GM18519 (cell line): Measurements from ENCODE around the gene PPIH.
"Not testable (repeated sequence)": the region's sequence is repeated elsewhere in the genome, so short reads cannot be mapped to it uniquely, and the experiment has no call there.

Source experiments
- ATAC-seq: cut with Tn5 transposase; IDR thresholded peaks from one replicate; pipeline ENCODE4 v1.9.1; 2021; ENCODE audit warnings: mild to moderate bottlenecking, moderate library complexity; ENCODE audit not compliant: unreplicated experiment, low FRiP score

Gene PPIH

GRCh38 chr1:42657981-42658876, at the start of gene PPIH:
PPIH (plus strand) TSS chr1:42658423; CDS start chr1:42658447, 24 bp downstream.
- peak; percentile 86 for ATAC-seq

DNA sequence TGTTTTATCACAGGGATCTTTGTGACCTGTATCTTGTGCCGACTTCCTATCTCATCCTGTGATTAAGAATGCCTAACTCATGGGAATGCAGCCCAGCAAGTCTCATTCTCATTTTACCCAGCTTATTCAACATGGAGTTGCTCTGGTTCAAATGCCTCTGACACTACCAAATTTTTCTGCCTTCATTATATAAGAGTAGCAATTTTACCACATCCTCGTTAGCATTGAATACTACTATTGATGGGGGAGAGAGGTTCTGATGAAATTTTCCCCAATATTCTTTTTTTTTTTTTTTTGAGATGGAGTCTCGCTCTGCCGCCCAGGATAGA, 44.5 kb upstream of the PPIH start:
- no peak for ATAC-seq

DNA sequence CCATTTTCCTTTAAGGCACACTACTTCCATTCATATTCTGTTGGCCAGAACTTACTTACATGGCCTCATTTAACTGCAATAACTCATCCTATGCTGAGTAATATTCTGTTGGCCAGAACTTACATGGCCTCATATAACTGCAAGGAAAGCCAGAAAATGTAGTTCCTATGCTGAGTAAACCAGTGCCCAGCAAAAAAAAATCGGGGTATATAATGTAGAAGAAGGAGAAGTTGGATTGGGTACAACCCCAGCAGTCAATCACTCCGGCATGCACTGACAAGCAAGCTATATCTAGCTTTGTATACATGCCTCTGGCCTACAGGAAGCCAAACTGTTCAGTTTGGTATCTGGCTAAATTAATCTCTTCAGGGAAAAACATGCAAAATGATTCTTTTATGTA, 39.4 kb upstream of the PPIH start:
- no peak for ATAC-seq

- no peak for ATAC-seq
Measured at GRCh38 chr1:42620307-42620706, 37.9 kb upstream of the PPIH start.

DNA sequence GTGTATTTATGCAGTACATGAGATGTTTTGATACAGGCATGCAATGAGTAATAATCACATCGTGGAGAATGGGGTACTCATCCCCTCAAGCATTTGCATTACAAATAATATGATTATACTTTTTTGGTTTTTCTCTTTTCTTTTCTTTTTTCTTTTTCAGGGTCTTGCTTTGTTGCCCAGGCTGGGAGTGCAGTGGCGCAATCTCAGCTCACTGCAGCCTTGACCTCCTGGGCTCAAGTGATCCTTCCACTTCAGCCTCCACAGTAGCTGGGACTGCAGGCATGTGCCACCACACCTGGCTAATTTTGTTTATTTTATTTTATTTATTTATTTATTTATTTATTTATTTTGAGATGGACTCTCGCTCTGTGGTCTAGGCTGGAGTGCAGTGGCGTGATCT, 37.0 kb upstream of the PPIH start:
- ATAC-seq, result not testable (repeated sequence)

DNA sequence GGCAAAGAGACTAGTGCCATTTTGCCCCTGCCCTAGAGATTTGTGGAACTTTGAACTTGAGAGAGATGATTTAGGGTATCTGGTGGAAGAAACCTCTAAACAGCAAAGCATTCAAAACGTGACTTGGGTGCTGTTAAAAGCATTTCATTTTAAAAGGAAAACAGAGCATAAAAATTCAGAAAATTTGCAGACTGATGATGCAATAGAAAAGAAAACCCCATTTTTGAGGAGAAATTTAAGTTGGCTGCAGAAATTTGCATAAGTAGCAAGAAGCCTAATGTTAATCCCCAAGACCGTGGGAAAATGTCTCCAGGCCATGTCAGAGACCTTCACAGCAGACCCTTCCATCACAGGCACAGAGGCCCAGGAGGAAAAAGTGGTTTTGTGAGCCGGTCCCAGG, 31.0 kb upstream of the PPIH start:
- not testable (repeated sequence) for ATAC-seq

- no peak for ATAC-seq
Measured at GRCh38 chr1:42639116-42639515, 19.1 kb upstream of the PPIH start.

DNA sequence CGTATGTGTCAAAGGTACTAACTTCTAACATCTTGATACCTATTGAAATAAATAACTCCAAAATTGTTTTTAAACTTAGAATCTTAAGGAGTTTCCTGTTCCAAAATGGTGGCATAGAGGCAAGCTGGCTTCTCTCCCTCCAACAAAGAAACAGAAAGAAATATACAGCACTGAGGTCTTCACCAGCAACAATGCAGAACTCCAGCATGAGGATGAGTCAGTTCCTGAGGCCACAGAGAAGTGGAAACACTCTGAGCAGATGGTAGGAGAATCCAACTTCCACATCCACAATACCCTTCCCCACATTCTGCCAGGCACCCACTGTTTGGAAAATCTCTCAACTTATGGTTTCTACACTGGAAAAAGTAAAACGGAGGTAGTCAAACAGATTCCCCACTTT, 12.2 kb upstream of the PPIH start:
- ATAC-seq, result no peak

DNA sequence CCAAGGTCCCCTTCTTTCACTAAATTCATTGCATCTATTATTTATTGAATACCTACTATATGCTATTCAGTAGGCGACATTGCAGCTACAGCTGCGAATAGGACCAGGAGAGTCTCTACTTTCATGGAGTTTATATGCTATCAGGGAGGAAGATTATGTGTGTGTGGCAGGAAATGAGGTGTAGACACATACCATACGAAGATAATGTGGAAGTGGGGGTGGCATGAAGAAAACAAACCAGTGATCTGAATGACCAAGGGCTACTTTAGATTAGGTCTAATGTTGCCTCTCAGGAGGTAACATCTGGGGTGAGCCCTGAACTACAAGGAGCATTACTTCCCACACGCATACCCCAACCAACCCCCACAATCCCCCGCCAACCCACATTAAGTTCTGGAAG, 1.0 kb upstream of the PPIH start:
- ATAC-seq, result no peak

- no peak for ATAC-seq
Measured at GRCh38 chr1:42658877-42659337, 684 bp downstream of the PPIH start.

- no peak for ATAC-seq
Measured at GRCh38 chr1:42660907-42661500, 2.8 kb downstream of the PPIH start.

DNA sequence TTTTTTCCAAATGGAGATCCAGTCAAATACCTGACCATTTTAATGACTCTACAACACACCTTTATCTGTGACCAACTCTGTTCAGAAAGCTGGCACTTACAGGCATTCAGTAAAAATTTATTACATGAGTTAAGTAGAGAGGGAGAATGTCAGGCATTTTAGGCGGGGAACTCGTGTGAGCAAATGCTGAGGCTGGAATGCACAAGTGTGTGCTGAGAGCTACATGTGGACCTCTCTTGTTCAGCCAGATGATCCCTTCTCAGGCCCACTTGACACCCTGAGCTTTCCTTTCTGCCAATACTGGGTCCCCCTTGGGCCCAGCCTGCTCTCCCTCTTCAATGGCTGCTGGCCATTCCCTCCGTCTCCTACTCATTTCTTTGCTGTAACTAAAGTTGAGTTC, 11.7 kb downstream of the PPIH start:
- ATAC-seq, result no peak

GRCh38 chr1:42670425-42670824, 12.2 kb downstream of the PPIH start:
- no peak for ATAC-seq

GRCh38 chr1:42674214-42674613, 16.0 kb downstream of the PPIH start:
- ATAC-seq, result no peak

GRCh38 chr1:42674682-42675081, 16.5 kb downstream of the PPIH start:
- ATAC-seq, result no peak

- no peak for ATAC-seq
Measured at GRCh38 chr1:42675467-42675866, 17.2 kb downstream of the PPIH start.

- ATAC-seq, result no peak
Measured at GRCh38 chr1:42676534-42677087, 18.4 kb downstream of the PPIH start.

DNA sequence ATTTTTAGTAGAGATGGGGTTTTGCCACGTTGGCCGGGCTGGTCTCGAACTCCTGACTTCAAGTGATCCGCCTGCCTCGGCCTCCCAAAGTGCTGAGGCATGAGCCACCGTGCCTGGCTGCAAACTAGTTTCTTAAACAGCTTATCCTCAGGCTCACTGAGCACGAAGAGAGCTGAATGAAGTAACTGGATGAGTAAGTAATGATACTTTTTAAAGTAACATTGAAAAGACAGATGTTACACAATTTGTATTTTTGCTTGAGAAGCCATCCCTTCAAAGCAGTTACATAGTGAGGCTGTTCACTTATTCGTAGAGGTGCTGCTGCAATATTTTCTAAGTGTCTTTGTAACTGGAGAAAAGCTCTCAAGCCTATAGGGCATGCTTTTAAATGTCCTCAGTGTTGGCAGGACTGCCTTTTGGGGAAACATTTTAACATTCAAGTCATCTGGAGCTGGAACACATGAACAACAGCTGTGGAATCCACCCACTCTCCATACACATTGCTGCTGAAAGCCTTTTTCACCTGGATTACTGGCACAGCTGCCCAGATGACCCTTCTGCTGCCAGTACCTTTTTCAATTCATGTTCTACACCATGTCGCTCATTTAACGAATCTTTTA, 21.3 kb downstream of the PPIH start:
- no peak for ATAC-seq

DNA sequence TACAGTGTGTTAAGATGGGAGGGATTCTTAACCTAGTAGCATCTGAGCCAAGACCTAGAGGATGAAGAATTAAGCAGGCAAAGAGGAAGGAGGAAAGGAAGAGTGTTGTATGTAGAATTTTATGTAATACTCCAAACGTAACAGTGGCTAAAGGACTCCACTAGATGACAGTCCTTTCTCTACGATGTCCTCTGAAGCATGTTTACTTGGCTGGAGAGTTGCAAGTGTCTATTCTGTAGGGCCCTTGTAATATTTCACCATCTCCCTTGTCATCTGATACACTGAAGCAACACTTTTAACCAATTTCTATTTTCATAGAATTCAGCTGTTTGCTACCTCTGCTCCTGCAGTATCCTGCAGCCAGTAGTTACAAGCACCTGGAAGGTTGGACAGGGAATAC, 21.8 kb downstream of the PPIH start:
- ATAC-seq, result no peak

DNA sequence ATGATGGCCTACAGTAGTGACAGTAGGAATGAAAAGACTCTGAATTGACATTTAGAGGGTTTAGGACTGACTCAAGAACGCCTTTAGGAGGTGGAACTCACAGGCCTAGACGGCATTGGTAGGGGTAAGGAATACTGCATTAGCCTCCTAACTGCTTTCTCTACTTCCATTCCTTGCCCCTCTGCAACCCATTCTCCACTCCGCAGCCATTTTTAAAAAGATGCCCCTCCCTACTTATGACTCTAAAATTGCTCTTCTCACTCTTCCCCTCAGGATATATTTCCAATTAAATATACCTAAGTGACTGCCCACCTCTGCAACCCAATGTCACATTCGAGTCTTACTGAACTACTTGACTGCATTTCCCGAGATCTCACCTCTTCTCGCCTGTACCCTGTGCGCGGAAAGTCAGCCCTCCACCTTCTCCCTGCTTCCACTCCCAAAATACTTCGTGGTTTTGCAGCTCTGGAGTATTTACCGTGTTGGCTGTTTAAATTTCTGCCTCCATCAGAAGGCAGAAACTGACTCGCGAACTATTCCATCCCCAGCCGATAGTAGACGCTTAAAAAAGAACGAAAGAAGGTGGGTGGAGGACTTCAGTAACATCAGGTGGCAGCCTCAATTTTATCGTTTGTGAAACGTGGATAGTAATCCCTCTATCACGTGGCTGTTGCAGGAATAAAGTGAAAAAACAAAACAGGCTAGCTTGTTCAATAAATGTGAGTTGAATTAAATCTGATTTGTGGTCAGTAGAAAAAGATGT, 22.9 kb downstream of the PPIH start:
- ATAC-seq, result no peak
